ENCODE data around the gene EIF2D. TPM values are rescaled to one million over a fixed set of nuclear protein-coding genes. Genes with fewer than 3 reads are reported as not detected.
A peak's percentile ranks its signal among the peaks of the same experiment; 100 is the strongest.

Gene EIF2D, protein sequence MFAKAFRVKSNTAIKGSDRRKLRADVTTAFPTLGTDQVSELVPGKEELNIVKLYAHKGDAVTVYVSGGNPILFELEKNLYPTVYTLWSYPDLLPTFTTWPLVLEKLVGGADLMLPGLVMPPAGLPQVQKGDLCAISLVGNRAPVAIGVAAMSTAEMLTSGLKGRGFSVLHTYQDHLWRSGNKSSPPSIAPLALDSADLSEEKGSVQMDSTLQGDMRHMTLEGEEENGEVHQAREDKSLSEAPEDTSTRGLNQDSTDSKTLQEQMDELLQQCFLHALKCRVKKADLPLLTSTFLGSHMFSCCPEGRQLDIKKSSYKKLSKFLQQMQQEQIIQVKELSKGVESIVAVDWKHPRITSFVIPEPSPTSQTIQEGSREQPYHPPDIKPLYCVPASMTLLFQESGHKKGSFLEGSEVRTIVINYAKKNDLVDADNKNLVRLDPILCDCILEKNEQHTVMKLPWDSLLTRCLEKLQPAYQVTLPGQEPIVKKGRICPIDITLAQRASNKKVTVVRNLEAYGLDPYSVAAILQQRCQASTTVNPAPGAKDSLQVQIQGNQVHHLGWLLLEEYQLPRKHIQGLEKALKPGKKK
- 10 to 100 TPM; 35.5 to 38.4 TPM for total RNA-seq
- long read RNA-seq, transcript EIF2D-201 (15 exons, 2,005 nt): major isoform, 24 of 51 reads
- long read RNA-seq, partial matches to known transcripts: 20 of 51 reads
- long read RNA-seq, other reads (novel, unspliced or antisense): 7 of 51 reads

DNA sequence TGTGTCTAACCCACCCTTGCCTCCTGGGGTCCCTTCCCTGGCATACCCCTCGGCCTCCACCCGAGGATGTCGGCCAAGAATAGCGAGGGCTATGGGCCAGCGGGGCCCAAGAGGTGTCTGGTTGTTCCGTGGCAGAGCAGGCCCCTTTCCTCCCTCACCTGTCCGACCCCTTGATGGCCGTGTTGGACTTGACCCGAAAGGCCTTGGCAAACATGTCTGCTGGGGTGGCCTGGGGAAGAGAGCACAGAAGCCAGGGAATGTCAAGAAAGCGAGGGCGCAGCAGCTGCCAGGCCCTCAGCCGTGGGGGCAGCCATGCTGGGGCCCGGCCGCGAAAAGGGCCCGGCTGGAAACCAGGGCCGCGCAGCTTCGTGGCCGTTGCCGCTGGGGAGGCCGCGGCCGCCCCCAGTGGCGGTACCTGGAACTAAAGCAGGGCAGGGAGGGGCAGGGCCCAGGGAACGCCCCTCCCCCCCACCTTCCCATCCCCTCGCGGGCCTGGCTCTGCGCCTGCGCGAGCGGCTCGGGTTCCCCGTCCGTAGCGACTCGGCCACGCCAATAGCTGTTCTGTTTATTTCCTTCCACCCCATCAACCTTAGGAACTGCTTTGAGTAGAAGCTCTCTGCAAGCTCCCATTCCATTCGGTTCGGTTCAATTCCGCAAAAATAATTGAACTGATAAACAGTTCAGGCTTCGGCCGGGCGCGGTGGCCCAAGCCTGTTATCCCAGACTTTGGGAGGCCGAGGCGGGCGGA lies at the start of gene EIF2D:
EIF2D (minus strand) TSS at position 337 of the 748 bp plus-strand sequence; CDS start at position 214, 123 bp downstream.
- intact Hi-C loops (cut with DNase I, micrococcal nuclease): no loop called here
- DNase-seq (peak; percentile 90 to 95), ATAC-seq (peak; percentile 99)

DNA sequence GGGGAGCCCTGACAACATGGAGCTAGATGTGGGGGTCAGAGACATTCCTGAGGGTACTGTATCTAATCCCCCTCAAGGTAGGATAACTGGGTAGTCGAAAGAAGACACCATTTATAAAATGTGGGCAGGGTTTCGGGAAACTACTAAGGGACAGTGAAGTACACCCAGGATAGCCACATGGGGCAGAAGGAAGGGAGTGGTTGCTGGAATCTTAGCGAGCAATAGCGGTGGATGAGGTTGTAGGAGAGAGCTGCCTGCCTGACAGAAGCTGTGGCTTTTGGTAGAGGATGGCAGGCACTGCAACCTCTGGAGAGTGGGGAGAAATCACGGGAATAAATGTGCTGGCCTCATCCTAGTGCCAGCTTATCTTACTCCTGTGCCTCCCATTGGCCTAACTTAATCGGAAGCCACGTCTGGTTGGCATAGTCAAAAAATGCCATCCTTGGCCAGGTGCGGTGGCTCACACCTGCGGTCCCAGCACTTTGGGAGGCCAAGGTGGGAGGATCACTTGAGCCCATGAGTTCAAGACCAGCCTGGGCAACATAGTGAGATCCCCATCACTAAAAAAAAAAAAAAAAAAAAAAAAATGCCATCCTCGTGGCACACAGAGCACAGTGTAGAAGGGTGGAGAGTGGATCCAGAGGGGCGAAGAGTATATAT lies 49.0 kb upstream of the EIF2D start:
- intact Hi-C loops (cut with DNase I, micrococcal nuclease): no loop called here
- no peak for ATAC-seq
- DNase-seq: no peak

DNA sequence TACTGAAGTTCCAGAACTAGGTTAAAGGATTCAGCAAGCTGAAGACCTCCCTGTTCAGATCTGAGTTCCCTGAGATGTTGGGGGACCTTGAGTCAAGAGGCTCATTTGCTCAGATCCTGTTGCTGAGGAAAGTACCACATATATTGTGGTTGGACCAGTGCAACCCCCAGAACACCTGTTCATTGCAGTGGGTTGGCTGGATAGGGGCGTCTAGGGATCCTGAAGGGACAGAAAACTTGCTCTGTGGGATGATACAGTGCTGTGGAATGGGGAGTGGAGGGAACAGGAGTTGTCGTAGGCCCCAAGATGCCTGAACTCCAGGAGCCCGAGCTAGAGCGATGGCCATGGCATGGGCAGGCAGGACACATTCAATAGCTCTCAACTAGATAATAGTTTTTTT lies 47.9 kb upstream of the EIF2D start:
- intact Hi-C loops (cut with DNase I, micrococcal nuclease): no loop called here
- DNase-seq: no peak
- ATAC-seq: no peak

DNA sequence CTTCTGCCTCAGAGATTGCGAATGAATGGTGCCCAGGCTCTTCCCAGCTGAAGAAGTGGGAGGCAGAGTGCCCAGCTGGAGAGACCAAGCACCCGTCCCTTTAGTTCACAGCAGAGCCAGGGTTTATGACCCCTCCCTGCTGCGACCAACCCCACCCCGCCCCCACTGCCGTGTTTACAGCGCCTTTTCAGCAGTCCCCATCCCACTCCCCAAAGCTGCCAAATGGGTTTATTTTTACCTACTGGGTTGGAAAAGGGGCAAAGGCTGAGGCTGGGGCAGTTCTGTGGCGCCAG lies 46.7 kb upstream of the EIF2D start:
- DNase-seq (peak in 1 of 2 donors; percentile 33), ATAC-seq (peak; percentile 18)
- intact Hi-C loops (cut with DNase I, micrococcal nuclease): loop anchor here in 1 of 2 donors (10.0 kb wide), 2 partner anchors 66 to 146 kb away; no protein-coding TSS in a partner anchor

DNA sequence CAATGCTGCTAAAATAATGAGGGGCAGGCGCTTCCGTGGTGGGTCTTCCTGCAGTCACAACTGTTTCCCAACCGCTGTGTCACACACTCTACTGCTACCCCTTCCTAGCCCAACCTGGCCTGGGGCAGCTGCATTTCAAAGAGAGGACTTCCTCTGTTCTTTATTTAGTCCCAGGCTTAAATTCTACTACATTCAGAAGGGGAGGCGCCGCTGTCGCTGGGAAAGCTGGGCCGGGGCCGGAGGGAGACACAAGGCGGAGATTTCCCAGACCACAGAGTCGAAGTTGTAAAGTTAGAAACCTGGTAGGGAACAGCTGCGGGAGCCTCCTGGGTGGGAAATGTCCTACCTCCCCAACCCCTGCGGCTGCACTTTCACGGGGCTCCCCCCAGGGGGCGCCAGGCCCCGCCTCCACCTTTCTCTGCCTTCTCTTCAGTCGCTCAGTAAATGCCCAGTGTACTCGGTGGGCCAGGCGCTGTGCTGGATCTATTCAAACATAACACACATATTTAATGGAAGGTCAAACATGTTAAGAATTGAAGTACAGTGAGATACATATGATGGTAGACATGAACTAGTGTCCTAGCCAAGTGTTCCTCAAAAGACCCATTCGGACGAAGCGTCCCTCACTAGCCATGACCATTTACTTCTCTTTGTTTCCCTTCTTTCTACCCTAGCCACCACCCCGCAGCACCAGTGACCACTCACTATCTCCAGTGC lies 46.2 kb upstream of the EIF2D start:
- no peak for ATAC-seq
- intact Hi-C loops (cut with DNase I, micrococcal nuclease): loop anchor here in 1 of 2 donors (10.0 kb wide), 2 partner anchors 66 to 146 kb away; no protein-coding TSS in a partner anchor
- DNase-seq: no peak

DNA sequence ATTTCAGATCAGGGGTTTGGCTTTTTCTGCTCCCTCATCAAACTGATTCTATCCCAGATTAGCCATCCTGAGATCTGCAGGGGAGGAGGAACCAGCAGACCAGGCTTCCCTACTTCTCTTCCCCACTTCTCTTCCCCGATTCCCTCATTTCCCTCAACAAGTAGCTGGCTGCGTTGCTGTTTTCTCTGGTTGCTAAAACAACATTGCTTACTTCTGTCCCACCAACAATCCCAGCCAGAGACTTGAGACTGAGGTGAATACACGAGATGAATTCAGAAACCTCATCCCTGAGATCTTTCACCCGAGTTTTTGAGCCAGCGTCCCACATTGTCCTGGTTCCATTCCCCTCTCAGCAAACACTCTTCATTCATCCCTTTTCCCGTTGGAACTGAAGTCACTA lies 45.5 kb upstream of the EIF2D start:
- DNase-seq: no peak
- no peak for ATAC-seq
- intact Hi-C loops (cut with DNase I, micrococcal nuclease): loop anchor here in 1 of 2 donors (10.0 kb wide), 2 partner anchors 67 to 147 kb away; no protein-coding TSS in a partner anchor

DNA sequence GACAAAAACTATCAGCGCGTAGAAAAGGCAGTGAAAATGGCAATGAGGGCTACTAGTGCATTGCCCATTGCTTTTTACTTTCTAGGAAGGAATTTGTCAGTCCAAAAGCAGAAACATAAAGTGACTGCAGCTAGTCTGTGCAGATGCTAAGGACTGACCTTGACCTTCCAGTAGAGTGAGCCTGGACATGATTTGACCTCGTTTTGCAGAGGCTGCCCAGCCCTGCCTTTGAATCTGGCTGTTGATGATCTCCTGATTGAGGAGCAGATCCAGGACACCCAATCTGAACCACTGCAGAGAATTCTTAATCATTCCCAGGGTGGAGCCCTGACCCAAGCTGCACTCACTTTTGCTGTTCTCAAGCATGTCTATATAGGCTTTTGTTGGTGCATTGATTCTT lies 44.7 kb upstream of the EIF2D start:
- DNase-seq (no peak), ATAC-seq (no peak)
- intact Hi-C loops (cut with DNase I, micrococcal nuclease): loop anchor here in 1 of 2 donors (10.0 kb wide), 2 partner anchors 68 to 148 kb away; no protein-coding TSS in a partner anchor

DNA sequence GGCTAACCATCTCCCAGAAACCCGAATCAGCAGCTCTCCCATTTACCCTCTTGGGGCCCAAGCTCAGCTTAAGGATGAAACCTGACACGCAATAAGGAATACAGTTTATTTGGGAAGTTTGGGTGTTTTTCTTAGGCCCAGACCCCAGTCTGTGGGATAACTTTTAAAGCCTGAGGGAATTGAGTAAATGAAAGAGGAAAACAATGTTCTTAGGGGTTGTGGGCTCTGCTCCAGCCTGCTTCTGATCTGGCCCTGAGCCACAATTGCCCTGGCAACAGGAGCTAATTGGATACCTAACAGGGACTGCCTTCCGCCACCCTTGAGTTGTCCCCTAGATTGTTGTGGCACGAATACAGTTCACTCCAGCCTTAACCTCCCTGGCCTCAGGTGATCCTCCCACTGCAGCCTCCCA lies 43.2 kb upstream of the EIF2D start:
- ATAC-seq: no peak
- no peak for DNase-seq
- intact Hi-C loops (cut with DNase I, micrococcal nuclease): loop anchor here in 1 of 2 donors (10.0 kb wide), 2 partner anchors 69 to 149 kb away; no protein-coding TSS in a partner anchor

DNA sequence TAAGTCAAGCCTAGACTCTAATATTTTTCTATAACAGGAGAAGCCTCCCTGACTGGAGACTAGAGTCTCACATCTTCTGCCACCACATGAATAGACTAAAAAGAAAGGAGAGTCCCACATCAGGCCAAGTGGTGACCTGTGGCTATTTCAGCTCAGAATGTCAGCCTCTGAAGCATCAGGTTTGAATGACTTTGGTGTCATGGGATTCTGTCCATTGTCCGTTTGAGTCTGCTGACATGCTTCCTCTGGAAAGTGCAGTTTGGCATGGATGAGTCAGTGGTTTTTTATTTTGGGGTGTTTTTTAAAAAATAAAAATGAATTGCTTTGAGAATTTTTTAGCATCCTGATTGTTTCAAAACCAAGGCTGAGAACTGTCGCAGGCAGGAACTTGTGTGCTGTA lies 42.6 kb upstream of the EIF2D start:
- ATAC-seq: no peak
- intact Hi-C loops (cut with DNase I, micrococcal nuclease): loop anchor here in 1 of 2 donors (10.0 kb wide), 2 partner anchors 70 to 150 kb away; no protein-coding TSS in a partner anchor
- no peak for DNase-seq

DNA sequence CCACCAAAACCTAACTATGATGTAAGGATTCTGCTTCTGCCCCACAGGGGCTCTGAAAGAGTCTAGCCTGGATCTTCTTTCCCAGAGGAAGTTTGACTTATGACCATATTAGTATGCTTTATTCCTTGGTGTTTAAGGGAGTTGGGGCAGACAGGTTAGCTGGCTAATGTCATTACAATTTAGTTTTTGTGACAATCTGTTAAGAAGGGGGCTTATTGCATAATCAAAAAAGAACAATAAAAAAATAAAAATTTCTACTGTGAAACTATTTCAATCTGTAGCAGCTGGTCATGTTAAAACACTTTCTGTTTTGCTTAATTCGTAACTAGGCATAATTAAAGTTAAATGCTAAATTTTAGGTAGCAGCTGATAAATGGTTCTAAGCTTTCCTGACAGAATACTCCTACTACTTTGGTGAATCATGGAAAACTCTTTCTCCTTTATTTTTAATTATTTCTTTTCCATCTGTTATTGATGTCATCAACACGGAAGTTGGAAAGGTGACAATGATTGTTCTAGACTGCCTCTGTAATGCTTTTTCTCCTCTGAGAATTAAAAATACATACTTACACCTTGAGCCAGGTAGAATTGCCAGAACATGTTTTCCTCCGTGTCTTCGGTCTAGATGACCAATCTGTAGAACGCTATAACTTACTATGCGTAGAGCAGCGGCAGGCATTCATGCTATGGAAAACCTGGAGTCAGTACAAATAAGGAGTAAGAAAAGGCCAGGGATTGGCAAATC lies 41.6 kb upstream of the EIF2D start:
- no peak for DNase-seq
- intact Hi-C loops (cut with DNase I, micrococcal nuclease): loop anchor here in 1 of 2 donors (10.0 kb wide), 2 partner anchors 71 to 151 kb away; no protein-coding TSS in a partner anchor
- no peak for ATAC-seq

DNA sequence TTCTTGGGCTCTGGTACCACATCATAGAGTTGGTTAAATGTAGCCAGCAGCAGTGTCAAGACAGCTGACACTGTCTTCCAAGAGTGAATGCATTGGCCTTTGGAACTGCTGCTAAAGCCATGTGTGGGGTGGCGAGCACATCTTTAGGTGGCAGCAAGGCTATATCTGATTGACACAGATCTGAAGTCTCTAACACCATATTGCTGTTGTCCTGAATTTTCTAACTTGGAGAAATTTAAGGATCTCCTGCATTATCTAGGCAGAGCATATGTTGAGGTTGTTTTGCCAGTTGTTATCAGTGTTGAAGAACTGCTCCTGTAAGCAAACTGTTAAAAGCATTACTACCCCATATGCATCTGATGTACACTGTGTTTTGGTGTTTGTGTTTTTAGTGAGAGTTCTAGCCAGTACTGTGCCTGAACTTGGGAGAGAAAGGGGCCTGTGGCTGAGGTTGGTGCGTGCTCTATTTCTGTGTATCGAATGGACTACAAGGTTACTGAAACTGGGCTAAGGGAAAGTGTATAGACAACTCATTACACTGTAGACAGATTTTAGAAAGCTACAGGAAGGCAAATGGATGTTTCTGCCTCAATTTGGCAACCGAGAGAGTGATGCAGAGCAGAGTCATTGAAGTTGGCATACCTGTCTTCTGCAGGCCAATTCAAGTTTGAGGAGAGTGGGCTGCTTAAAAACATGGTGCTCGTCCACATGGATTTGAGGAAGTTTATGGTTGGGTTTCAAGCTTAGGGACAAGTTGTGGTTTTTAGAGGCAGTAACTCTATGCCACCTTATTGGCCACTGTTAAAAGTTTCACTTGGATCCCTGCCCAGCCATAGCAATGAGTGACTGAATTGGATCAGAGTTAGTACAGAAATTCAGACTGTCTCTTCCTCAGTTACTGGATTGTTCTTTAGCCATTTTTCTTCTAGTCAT lies 40.0 kb upstream of the EIF2D start:
- DNase-seq (no peak), ATAC-seq (peak; percentile 34)
- intact Hi-C loops (cut with DNase I, micrococcal nuclease): loop anchor here in 1 of 2 donors (10.0 kb wide), 2 partner anchors 73 to 153 kb away; no protein-coding TSS in a partner anchor

DNA sequence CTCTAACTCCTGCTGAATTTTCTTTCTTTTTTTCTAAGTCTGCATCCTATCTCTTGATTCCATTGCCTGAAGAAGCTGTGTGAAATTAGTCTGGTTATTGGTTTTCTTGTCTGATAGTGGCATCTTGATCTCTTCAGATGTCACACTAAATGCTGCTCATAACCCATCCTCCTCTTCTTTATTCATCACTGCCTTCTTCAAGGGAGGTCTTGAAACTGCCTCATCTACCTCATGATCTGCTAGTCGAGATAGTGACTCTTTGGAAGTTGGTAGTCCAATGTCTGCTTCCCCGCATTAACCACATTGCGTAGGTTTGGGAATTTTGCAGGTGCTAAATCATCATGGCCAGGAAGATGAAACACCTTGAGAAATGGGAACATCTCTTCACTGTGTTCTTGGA lies 38.7 kb upstream of the EIF2D start:
- intact Hi-C loops (cut with DNase I, micrococcal nuclease): loop anchor here in 1 of 2 donors (10.0 kb wide), 2 partner anchors 74 to 154 kb away; no protein-coding TSS in a partner anchor
- ATAC-seq (no peak), DNase-seq (no peak)

DNA sequence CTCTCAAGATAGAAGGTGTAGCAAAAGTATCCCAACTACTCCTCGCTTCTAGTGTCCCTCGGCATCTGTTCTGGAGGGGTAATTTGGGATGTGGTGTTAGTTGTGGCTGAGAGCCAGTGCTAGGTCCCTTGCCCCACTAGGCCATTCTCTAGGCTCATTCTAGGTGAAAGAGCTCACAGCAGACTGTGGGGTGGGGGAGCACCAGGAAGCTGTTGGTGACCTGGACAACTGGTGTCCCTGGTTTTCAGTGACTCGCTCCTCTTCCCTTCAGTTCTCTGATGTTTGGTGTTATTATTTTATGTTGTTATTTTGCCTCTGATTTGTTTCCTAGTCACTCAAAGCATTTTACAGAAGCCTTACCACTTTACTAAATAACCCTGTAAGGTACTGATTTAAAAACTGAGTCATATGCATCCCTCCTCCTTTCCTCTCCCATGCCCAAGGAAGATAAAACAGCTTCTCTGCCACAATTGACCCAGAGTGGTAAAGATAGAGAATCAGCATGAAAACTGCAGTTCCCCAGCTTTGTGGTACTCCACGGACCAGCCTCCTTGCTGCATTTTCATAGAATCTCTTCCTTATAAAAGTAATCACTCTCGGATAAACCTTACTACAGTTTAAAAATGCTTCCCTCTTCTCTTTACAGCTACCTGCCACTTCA lies 37.1 kb upstream of the EIF2D start:
- ATAC-seq (no peak), DNase-seq (no peak)
- intact Hi-C loops (cut with DNase I, micrococcal nuclease): no loop called here

DNA sequence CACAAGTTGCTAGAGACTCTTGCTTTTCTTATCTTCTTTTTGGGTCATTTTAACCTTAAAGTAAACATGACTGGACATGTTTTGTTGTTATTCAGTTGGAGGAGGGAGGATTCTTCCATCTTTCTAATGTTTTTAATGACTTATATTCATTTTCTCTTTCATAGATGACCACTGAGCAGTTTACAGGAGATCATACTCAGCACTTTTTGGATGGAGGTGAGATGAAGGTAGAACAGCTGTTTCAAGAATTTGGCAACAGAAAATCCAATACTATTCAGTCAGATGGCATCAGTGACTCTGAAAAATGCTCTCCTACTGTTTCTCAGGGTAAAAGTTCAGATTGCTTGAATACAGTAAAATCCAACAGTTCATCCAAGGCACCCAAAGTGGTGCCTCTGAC lies 35.0 kb upstream of the EIF2D start:
- no peak for DNase-seq

DNA sequence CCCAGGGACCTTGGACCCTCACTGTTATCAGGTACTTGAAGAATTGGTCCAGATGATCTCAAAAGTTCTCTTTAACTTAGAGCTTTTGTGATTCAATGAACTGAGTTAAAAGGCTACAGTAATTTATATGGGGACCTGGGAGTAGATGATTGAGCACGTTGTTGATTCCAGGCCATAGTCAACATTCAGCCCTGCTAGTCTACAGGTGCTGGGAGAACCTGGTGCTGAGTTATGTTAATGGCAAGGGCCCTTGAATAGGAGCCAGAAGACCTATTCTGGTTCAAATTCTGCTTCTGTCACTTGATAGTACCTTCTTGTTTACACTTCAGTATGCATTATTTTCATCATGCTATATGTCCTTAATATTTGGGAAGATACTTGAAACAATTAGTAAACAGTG lies 34.2 kb upstream of the EIF2D start:
- intact Hi-C loops (cut with DNase I, micrococcal nuclease): no loop called here
- DNase-seq: no peak
- no peak for ATAC-seq

More for the DNA sequence above, 35.0 kb upstream of the EIF2D start:
- intact Hi-C loops (cut with DNase I, micrococcal nuclease): no loop called here
- ATAC-seq: no peak
